Neuronal stem cell (in vitro differentiated cells): ENCODE results near the gene PCDHA9.

Experiments
- DNase-seq: peaks from one replicate; pipeline ENCODE4 v3.0.0-alpha.2; 2013; ENCODE audit warnings: low spot score
- H2AFZ ChIP-seq: one replicate; pipeline ENCODE4 v1.6.1; 2013; ENCODE audit warnings: mild to moderate bottlenecking, low read length, inconsistent platforms
- H2AK5ac ChIP-seq: 2 replicates; pipeline ENCODE4 v1.6.1; 2013; ENCODE audit warnings: low read depth, mild to moderate bottlenecking, inconsistent platforms, low read length, moderate library complexity, mixed read lengths
- H2BK120ac ChIP-seq: 2 replicates; pipeline ENCODE4 v1.6.1; 2013; ENCODE audit warnings: low read depth, mild to moderate bottlenecking, inconsistent platforms, low read length, moderate library complexity, mixed read lengths
- H2BK12ac ChIP-seq: one replicate; pipeline ENCODE4 v1.6.1; 2013; ENCODE audit warnings: low read length, inconsistent platforms
- H2BK15ac ChIP-seq: 2 replicates; pipeline ENCODE4 v1.6.1; 2013; ENCODE audit warnings: mild to moderate bottlenecking, low read length, inconsistent platforms, mixed read lengths
- H2BK5ac ChIP-seq: one replicate; pipeline ENCODE4 v1.6.1; 2013; ENCODE audit warnings: inconsistent platforms, mild to moderate bottlenecking, low read length, moderate library complexity
- H3K14ac ChIP-seq: one replicate; pipeline ENCODE4 v1.6.1; 2013; ENCODE audit warnings: low read length, inconsistent platforms
- H3K18ac ChIP-seq: 2 replicates; pipeline ENCODE4 v1.6.1; 2013; ENCODE audit warnings: low read length, inconsistent platforms
- H3K23ac ChIP-seq: 2 replicates; pipeline ENCODE4 v1.6.1; 2013; ENCODE audit warnings: low read depth, mild to moderate bottlenecking, mixed read lengths, low read length, inconsistent platforms; ENCODE audit not compliant: poor library complexity
- H3K27ac ChIP-seq: replicated peaks from 3 replicates; pipeline ENCODE4 v1.5.1; 2013; ENCODE audit warnings: low read length, inconsistent platforms
- H3K27me3 ChIP-seq, 3 experiments: 2 replicates each; pipeline ENCODE4 v1.6.1; 2013; ENCODE audit warnings: low read length in 3 of 3, mild to moderate bottlenecking in 2 of 3, inconsistent platforms in 1 of 3, low read depth in 1 of 3, mixed read lengths in 1 of 3, moderate library complexity in 1 of 3; ENCODE audit not compliant: control insufficient read depth in 3 of 3, insufficient read depth in 3 of 3
- H3K36me3 ChIP-seq, 2 donors: replicated peaks in 1 of 2; 2 replicates each; pipeline ENCODE4 v1.6.1; 2013; ENCODE audit warnings: low read length in 2 of 2; ENCODE audit not compliant: control insufficient read depth in 2 of 2, insufficient read depth in 2 of 2
- H3K4ac ChIP-seq: 2 replicates; pipeline ENCODE4 v1.6.1; 2013; ENCODE audit warnings: inconsistent platforms, mild to moderate bottlenecking, low read length, moderate library complexity
- H3K4me1 ChIP-seq, 2 donors: 1 replicate in 1 of 2; 2 replicates in 1 of 2; pipeline ENCODE4 v1.6.1; 2013; ENCODE audit warnings: low read length in 2 of 2, low read depth in 1 of 2; ENCODE audit not compliant: control insufficient read depth in 2 of 2, insufficient read depth in 1 of 2
- H3K4me2 ChIP-seq: one replicate; pipeline ENCODE4 v1.6.1; 2013; ENCODE audit warnings: mild to moderate bottlenecking, low read length, inconsistent platforms; ENCODE audit not compliant: insufficient read depth, poor library complexity, severe bottlenecking
- H3K4me3 ChIP-seq, 2 donors: 2 replicates each; pipeline ENCODE4 v1.5.1; 2013; ENCODE audit warnings: low read length in 2 of 2, mild to moderate bottlenecking in 2 of 2, inconsistent platforms in 1 of 2, moderate library complexity in 1 of 2
- H3K79me1 ChIP-seq: one replicate; pipeline ENCODE4 v1.6.1; 2013; ENCODE audit warnings: low read depth, mild to moderate bottlenecking, inconsistent platforms, low read length, moderate library complexity
- H3K9ac ChIP-seq: one replicate; pipeline ENCODE4 v1.6.1; 2013; ENCODE audit warnings: mild to moderate bottlenecking, low read depth, low read length, inconsistent platforms; ENCODE audit not compliant: poor library complexity
- H3K9me3 ChIP-seq, 2 donors: replicated peaks in 1 of 2; 2 replicates each; pipeline versions ENCODE3 to v1.6.1; 2013; ENCODE audit warnings: low read length in 2 of 2, mild to moderate bottlenecking in 2 of 2, inconsistent platforms in 1 of 2, low read depth in 1 of 2, mixed read lengths in 1 of 2, moderate library complexity in 1 of 2; ENCODE audit not compliant: control insufficient read depth in 2 of 2, insufficient read depth in 1 of 2
- H4K8ac ChIP-seq: one replicate; pipeline ENCODE4 v1.6.1; 2013; ENCODE audit warnings: low read depth, mild to moderate bottlenecking, inconsistent platforms, low read length, moderate library complexity
- H4K91ac ChIP-seq: one replicate; pipeline ENCODE4 v1.6.1; 2013; ENCODE audit warnings: low read length, low read depth, mild to moderate bottlenecking, inconsistent platforms; ENCODE audit not compliant: poor library complexity
- WGBS, 2 donors: extraction: QIAGEN DNeasy Blood & Tissue Kit; methylation state at CpG; one replicate each; pipeline ENCODE4 v1.1.7; 2013; ENCODE audit warnings: missing lambda C conversion rate in 2 of 2, mixed read lengths in 1 of 2; ENCODE audit not compliant: insufficient read length in 2 of 2, insufficient replicate concordance in 1 of 2; ENCODE audit errors: extremely low coverage in 2 of 2; 5-methylcytosine and 5-hydroxymethylcytosine counted together

Gene PCDHA9

DNA sequence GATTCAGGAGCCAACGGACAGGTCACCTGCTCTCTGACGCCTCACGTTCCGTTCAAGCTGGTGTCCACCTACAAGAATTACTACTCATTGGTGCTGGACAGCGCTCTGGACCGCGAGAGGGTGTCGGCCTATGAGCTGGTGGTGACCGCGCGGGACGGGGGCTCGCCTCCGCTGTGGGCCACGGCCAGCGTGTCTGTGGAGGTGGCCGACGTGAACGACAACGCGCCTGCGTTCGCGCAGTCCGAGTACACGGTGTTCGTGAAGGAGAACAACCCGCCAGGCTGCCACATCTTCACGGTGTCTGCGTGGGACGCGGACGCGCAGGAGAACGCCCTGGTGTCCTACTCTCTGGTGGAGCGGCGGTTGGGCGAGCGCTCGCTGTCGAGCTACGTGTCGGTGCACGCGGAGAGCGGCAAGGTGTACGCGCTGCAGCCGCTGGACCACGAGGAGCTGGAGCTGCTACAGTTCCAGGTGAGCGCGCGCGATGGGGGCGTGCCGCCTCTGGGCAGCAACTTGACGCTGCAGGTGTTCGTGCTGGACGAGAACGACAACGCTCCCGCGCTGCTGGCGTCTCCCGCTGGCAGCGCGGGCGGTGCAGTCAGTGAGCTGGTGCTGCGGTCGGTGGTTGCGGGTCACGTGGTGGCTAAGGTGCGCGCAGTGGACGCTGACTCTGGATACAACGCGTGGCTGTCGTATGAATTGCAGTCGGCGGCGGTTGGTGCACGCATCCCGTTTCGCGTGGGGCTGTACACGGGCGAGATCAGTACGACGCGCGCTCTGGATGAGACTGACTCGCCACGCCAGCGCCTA is 9.2 kb downstream of the PCDHA9 start:
- Histone ChIP-seq H2AK5ac (no peak overlapping the region), H3K9me3 (peaks cover 16 to 48% of the 10 kb centered on the region in 2 donors), H2BK12ac (no peak overlapping the region), H3K14ac (no peak overlapping the region), H2BK120ac (no peak overlapping the region), H3K27me3 (no peaks in the 10 kb centered on the region), H3K4ac (no peak overlapping the region), H3K27ac (no peak overlapping the region), H3K4me2 (no peak overlapping the region), H3K9ac (no peak overlapping the region), H3K18ac (no peak overlapping the region), H3K4me3 (no peak overlapping the region), H2BK15ac (no peak overlapping the region), H2BK5ac (no peak overlapping the region), H3K4me1 (no peaks in the 10 kb centered on the region), H3K36me3 (peaks cover 3 to 25% of the 10 kb centered on the region in 2 donors), H3K23ac (no peak overlapping the region), H4K91ac (no peak overlapping the region), H4K8ac (no peak overlapping the region), H3K79me1 (peaks cover 4% of the 10 kb centered on the region), H2AFZ (no peak overlapping the region)
- no CpG with 5 or more reads among the region's 94 CpGs for WGBS, 2 donors
- DNase-seq, result no peak

DNA sequence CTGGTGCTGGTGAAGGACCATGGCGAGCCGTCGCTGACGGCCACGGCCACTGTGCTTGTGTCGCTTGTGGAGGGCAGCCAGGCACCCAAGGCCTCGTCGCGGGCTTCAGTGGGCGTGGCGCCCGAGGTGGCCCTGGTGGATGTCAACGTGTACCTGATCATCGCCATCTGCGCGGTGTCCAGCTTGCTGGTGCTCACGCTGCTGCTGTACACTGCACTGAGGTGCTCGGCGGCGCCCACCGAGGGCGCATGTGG is 9.7 kb downstream of the PCDHA9 start:
- no peak for DNase-seq
- Histone ChIP-seq H3K4ac (no peak overlapping the region), H2AK5ac (no peak overlapping the region), H2BK5ac (no peak overlapping the region), H3K9ac (no peak overlapping the region), H3K27ac (no peak overlapping the region), H2BK12ac (no peak overlapping the region), H3K36me3 (peaks cover 9 to 30% of the 10 kb centered on the region in 2 donors), H4K91ac (no peak overlapping the region), H2AFZ (no peak overlapping the region), H3K4me2 (no peak overlapping the region), H3K18ac (no peak overlapping the region), H3K23ac (no peak overlapping the region), H3K4me3 (no peak overlapping the region), H2BK15ac (no peak overlapping the region), H3K27me3 (no peaks in the 10 kb centered on the region), H3K79me1 (peaks cover 4% of the 10 kb centered on the region), H2BK120ac (no peak overlapping the region), H4K8ac (no peak overlapping the region), H3K9me3 (peaks cover 22 to 53% of the 10 kb centered on the region in 2 donors), H3K14ac (no peak overlapping the region), H3K4me1 (no peaks in the 10 kb centered on the region)
- WGBS, 2 donors, result no CpG with 5 or more reads among the region's 22 CpGs

DNA sequence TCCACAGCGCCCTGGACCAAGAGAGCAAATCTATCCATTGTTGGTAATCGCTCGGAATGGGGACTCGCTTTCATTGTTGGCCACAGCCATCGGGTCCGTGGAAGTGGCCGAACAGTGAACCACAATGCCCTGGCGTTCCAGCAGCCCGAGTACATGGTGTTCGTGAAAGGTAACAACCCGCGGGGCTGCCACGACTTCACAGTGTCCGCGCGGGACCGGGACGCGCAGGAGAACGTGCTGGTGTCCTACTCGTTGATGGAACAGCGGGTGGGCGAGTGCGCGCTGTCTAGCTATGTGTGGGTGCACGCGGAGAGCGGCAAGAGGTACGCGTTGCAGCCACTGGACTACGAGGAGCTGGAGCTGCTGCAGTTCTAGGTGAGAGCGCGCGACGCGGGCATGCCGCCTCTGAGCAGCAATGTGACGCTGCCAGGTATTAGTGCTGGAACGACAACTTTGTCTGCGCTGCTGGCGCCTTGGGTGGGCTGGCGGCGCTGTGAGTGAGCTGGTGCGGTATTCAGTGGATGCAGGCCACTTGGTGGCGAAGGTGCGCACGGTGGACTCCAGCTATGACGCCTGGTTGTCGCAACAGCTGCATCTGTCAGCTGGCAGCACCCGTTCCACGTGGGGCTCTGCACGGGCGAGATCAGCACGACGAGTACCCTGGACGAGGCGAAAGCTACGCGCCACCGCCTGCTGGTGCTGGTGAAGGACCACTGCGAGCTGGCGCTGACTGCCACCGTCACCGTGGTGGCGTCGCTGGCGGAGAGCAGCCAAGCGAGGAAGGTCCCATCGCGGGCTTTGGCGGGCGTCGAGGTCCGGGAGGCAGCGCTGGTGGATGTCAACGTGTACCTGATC is 14.5 kb downstream of the PCDHA9 start:
- Histone ChIP-seq H2BK120ac (no peak overlapping the region), H2BK15ac (no peak overlapping the region), H3K27me3 (no peaks in the 10 kb centered on the region), H3K4me3 (no peak overlapping the region), H3K27ac (no peak overlapping the region), H3K9me3 (peaks cover 25 to 46% of the 10 kb centered on the region in 2 donors), H4K91ac (peak overlapping the region; percentile 72), H3K4ac (no peak overlapping the region), H3K4me2 (no peak overlapping the region), H3K23ac (peak overlapping the region; percentile 90), H3K14ac (no peak overlapping the region), H4K8ac (no peak overlapping the region), H2AK5ac (no peak overlapping the region), H3K36me3 (peaks cover 12 to 22% of the 10 kb centered on the region in 2 donors), H3K4me1 (no peaks in the 10 kb centered on the region), H2BK12ac (peak overlapping the region; percentile 10), H2AFZ (no peak overlapping the region), H3K18ac (no peak overlapping the region), H2BK5ac (no peak overlapping the region), H3K9ac (no peak overlapping the region), H3K79me1 (peaks cover 4% of the 10 kb centered on the region)
- no CpG with 5 or more reads among the region's 76 CpGs for WGBS, 2 donors
- no peak for DNase-seq
